ENCODE data around the gene SIK3. TPM values are rescaled to one million over a fixed set of nuclear protein-coding genes. Genes with fewer than 3 reads are reported as not detected.

SIK3 gene
- total RNA-seq, 1 experiment from 2014 or later, result 14.5 TPM

GRCh38 chr11:117000014-117000737 is 98.1 kb downstream of the SIK3 start:
- H3K9me3 ChIP-seq (ENCODE audit: low read length), result no peaks in the 10 kb centered on the region
- H3K36me3 ChIP-seq (ENCODE audit: low read depth, low read length), result no peaks in the 10 kb centered on the region
- TF ChIP-seq EZH2 (IDR thresholded peaks at IDR 0.05; ENCODE audit: low read length, unreplicated experiment) (no peak), EZH2phosphoT487 (IDR thresholded peaks at IDR 0.05; ENCODE audit: borderline replicate concordance, low read length) (no peak)
- TF ChIP-seq, protein P1, sequence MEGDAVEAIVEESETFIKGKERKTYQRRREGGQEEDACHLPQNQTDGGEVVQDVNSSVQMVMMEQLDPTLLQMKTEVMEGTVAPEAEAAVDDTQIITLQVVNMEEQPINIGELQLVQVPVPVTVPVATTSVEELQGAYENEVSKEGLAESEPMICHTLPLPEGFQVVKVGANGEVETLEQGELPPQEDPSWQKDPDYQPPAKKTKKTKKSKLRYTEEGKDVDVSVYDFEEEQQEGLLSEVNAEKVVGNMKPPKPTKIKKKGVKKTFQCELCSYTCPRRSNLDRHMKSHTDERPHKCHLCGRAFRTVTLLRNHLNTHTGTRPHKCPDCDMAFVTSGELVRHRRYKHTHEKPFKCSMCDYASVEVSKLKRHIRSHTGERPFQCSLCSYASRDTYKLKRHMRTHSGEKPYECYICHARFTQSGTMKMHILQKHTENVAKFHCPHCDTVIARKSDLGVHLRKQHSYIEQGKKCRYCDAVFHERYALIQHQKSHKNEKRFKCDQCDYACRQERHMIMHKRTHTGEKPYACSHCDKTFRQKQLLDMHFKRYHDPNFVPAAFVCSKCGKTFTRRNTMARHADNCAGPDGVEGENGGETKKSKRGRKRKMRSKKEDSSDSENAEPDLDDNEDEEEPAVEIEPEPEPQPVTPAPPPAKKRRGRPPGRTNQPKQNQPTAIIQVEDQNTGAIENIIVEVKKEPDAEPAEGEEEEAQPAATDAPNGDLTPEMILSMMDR (conservative IDR thresholded peaks at IDR 0.05; ENCODE audit: low read depth, low read length), result no peak
- CTCF ChIA-PET, result no interaction called here
- H3F3A ChIP-seq (ENCODE audit: low read length, unreplicated experiment), result no peaks in the 10 kb centered on the region
- H3K9ac ChIP-seq (ENCODE audit: low read length), result no peak overlapping the region
- POLR2A ChIA-PET (ENCODE audit: unreplicated experiment), result no interaction called here
- no peaks in the 10 kb centered on the region for H3K27me3 ChIP-seq (ENCODE audit: low read length)
- ATAC-seq (no peak), DNase-seq (no peak)
- H3K4me3 ChIP-seq (ENCODE audit: low read length), result no peak overlapping the region
- H3K9me2 ChIP-seq (replicated peaks; ENCODE audit: low read length), result no peaks in the 10 kb centered on the region
- H3K4me2 ChIP-seq (ENCODE audit: low read length), result no peak overlapping the region
- intact Hi-C loops (cut with micrococcal nuclease), result no loop called here
- no TSS peak for BruUV-seq (replicated peaks)
- H3K4me1 ChIP-seq (ENCODE audit: insufficient read depth, low read length), result no peaks in the 10 kb centered on the region
- peaks cover 23% of the 10 kb centered on the region for H3K79me2 ChIP-seq (ENCODE audit: low read length)
- no peak overlapping the region for H3K27ac ChIP-seq (ENCODE audit: low read length)
- no peak overlapping the region for H2AFZ ChIP-seq (ENCODE audit: low read length)
- H4K20me1 ChIP-seq (ENCODE audit: low read length), result peaks cover 8% of the 10 kb centered on the region; the same call in 1 of the 2 replicates

- Histone ChIP-seq H3K9me2 (replicated peaks; ENCODE audit: low read length) (no peaks in the 10 kb centered on the region), H2AFZ (ENCODE audit: low read length) (no peak overlapping the region), H3K27me3 (ENCODE audit: low read length) (no peaks in the 10 kb centered on the region), H3F3A (ENCODE audit: low read length, unreplicated experiment) (no peaks in the 10 kb centered on the region), H3K36me3 (ENCODE audit: low read depth, low read length) (no peaks in the 10 kb centered on the region), H3K79me2 (ENCODE audit: low read length) (peaks cover 31% of the 10 kb centered on the region), H4K20me1 (ENCODE audit: low read length) (no peaks in the 10 kb centered on the region), H3K27ac (ENCODE audit: low read length) (no peak overlapping the region), H3K4me2 (ENCODE audit: low read length) (no peak overlapping the region), H3K9ac (ENCODE audit: low read length) (no peak overlapping the region), H3K4me3 (ENCODE audit: low read length) (no peak overlapping the region), H3K9me3 (ENCODE audit: low read length) (no peaks in the 10 kb centered on the region), H3K4me1 (ENCODE audit: insufficient read depth, low read length) (no peaks in the 10 kb centered on the region)
- intact Hi-C loops (cut with micrococcal nuclease), result no loop called here
- TF ChIP-seq EZH2 (IDR thresholded peaks at IDR 0.05; ENCODE audit: low read length, unreplicated experiment), result no peak
- no peak for TF ChIP-seq EZH2phosphoT487 (IDR thresholded peaks at IDR 0.05; ENCODE audit: borderline replicate concordance, low read length)
- TF ChIP-seq, protein P1 (conservative IDR thresholded peaks at IDR 0.05; ENCODE audit: low read depth, low read length), result no peak
- ATAC-seq (no peak), DNase-seq (no peak)
- CTCF ChIA-PET, result interaction anchor here (0.7 kb wide), 1 partner anchor 43 kb away, joined by 15 read pairs; no protein-coding TSS in a partner anchor
- POLR2A ChIA-PET (ENCODE audit: unreplicated experiment), result no interaction called here
- no TSS peak for BruUV-seq (replicated peaks)
These were observed 101.2 kb downstream of the SIK3 start for GRCh38 chr11:116997071-116997470.

DNA sequence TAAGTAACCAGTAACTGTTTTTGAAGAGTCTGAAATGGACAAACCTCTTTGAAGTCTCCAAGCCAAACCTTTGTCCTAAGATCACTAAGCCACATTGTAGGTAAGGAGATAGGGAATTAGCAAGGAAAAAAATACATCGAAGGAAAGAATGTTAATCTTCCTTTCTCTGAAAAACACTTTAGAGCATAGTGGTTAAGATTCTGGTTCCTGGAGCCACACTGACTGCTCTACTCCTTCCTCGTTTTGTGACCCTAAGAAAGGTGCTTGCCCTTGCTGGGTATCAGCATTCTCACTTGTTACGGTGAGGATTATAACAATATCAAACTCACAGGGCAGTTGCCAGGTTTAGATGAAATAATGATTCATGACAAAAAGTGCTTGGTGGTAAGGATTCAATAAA is 104.0 kb downstream of the SIK3 start:
- ChIA-PET POLR2A (ENCODE audit: unreplicated experiment) (interaction anchor here (0.6 kb wide), 1 partner anchor 11 kb away, joined by 5 read pairs; no protein-coding TSS in a partner anchor), CTCF (no interaction called here)
- no peak for TF ChIP-seq EZH2 (IDR thresholded peaks at IDR 0.05; ENCODE audit: low read length, unreplicated experiment)
- Histone ChIP-seq H3K79me2 (ENCODE audit: low read length) (peaks cover 46% of the 10 kb centered on the region), H3K4me3 (ENCODE audit: low read length) (no peak overlapping the region), H3K9ac (ENCODE audit: low read length) (no peak overlapping the region), H3K27ac (ENCODE audit: low read length) (no peak overlapping the region), H3K9me2 (replicated peaks; ENCODE audit: low read length) (no peaks in the 10 kb centered on the region), H2AFZ (ENCODE audit: low read length) (no peak overlapping the region), H3K4me1 (ENCODE audit: insufficient read depth, low read length) (peaks cover 10% of the 10 kb centered on the region), H3K4me2 (ENCODE audit: low read length) (no peak overlapping the region), H3F3A (ENCODE audit: low read length, unreplicated experiment) (no peaks in the 10 kb centered on the region), H3K9me3 (ENCODE audit: low read length) (no peaks in the 10 kb centered on the region), H3K27me3 (ENCODE audit: low read length) (no peaks in the 10 kb centered on the region), H3K36me3 (ENCODE audit: low read depth, low read length) (no peaks in the 10 kb centered on the region), H4K20me1 (ENCODE audit: low read length) (no peaks in the 10 kb centered on the region)
- BruUV-seq (replicated peaks), result no TSS peak
- intact Hi-C loops (cut with micrococcal nuclease), result no loop called here
- ATAC-seq, result no peak
- DNase-seq, result no peak
